ENCODE data around the gene KCNJ12. TPM values are rescaled to one million over a fixed set of nuclear protein-coding genes. Genes with fewer than 3 reads are reported as not detected.
"Not testable (repeated sequence)": the region's sequence is repeated elsewhere in the genome, so short reads cannot be mapped to it uniquely, and the experiment has no call there.

KCNJ12 gene
- total RNA-seq, 1 donor from 2014 or later, result 3.1 TPM

- DNase-seq, result not testable (repeated sequence)
These were observed 26.7 kb upstream of the KCNJ12 start for GRCh38 chr17:21349358-21350050.

DNA sequence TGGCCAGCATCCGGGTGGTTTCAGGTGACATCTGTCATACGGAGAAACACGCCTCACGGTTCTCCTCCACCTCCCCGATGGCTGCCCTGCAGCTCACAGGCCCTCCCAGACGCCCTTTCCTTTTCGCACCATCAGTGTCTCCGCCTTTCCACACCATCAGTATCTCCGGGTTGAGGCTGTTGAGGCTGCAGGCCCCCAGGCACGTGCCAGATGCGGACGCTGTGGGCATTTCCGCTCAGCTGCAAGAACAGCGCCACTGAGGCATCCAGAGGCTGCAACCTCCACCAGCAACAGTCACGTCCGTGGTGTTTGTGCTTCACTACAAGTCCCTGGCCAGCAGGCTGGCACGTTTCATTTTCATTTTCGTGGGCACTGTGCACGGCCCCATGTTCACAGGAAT, 25.7 kb upstream of the KCNJ12 start:
- not testable (repeated sequence) for DNase-seq

- no peak for DNase-seq
These were observed 24.6 kb upstream of the KCNJ12 start for GRCh38 chr17:21351366-21352065.

- DNase-seq, result no peak
These were observed 23.8 kb upstream of the KCNJ12 start for GRCh38 chr17:21352221-21352980.

GRCh38 chr17:21352981-21353265, 23.2 kb upstream of the KCNJ12 start:
- no peak for DNase-seq

- no peak for DNase-seq
These were observed 22.7 kb upstream of the KCNJ12 start for GRCh38 chr17:21353326-21354010.

DNA sequence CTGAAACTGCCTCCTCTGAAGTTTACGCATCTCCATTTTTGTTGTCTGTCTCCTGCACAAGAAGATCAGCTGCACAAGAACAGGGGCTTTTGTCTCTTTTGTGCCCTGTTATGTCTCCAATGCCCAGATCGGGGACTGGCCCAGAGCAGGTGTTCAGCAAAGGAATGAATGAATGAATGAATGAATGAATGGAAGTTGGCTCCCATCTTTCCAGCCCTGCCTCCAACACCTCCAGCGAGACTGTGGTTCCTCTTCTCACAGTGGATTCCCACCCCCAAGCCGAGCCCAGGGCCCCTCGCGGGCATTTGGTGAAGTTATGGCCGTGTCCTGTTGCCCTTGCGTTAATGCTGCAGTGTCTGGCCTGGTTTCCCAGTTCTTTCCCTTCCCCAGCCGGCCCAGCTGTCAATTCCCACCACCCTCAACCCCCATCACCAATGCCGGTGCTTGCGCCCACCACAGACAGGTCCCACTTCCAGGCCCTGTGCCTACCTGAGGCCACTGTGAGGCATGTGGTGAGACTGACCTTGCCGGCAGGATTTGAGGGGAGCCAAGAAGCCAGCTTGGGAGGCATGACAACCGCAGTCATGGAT, 21.3 kb upstream of the KCNJ12 start:
- DNase-seq, result no peak

DNA sequence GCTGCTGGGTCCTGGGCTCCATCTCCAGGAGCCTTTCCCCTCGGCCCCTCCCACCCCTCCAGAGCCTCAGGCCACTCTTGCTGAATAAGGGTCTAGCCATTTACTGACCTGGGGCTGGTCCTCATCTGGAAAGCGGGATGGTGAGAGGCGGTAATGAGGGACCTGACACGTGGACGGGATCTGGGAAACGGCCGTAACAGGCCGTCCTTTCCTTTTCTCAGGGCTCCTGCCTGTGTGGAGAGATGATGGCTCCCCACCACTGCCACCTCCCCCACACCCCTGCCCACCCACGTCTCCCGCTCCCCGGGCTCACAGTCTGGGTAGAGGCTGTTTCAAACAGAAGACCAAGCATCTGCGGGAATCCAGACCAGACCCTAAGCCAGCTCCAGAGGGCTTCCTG, 20.6 kb upstream of the KCNJ12 start:
- DNase-seq, result no peak

GRCh38 chr17:21356537-21357127, 19.5 kb upstream of the KCNJ12 start:
- DNase-seq, result no peak

- DNase-seq, result no peak
These were observed 18.9 kb upstream of the KCNJ12 start for GRCh38 chr17:21357281-21357680.

GRCh38 chr17:21357696-21358656, 18.2 kb upstream of the KCNJ12 start:
- no peak for DNase-seq

DNA sequence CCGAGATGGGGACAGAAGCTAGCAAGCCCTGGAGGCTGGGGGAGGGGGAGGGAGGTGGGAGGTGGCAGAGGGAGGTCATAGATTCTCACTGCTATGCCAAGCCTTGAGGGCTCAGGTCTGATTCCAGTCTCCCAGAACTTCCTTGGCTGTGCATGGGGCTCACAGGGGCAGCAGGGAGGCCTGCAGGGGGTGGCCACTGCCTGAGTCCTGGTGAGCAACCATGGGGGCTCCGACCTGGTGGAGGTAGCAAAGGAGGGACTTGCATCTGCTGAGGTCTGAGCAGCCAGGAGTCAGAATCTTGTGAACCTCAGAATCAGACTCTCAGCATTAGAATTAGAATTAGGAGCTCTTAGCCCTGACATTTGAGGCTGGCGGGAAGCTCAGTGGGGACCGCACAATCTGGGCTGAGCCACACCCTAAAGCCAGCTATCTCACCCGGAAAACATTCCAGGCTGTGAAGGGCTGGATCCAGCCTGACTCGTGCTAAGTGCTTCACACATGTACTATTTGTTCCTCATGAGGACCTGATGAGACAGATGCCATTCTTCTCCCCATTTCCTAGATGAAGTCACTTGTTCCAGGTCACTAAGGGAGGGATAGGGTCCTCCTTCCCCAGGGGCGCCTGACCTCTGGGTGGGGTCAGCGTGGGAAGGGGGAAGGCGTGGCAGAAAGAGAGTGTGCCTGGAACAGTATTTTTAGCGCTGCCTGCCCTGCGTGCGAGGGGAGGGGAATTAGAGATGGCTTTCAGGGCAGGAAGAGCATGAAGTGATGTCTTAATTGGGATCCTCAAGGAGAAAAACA, 17.3 kb upstream of the KCNJ12 start:
- DNase-seq, result peak; percentile 37

DNA sequence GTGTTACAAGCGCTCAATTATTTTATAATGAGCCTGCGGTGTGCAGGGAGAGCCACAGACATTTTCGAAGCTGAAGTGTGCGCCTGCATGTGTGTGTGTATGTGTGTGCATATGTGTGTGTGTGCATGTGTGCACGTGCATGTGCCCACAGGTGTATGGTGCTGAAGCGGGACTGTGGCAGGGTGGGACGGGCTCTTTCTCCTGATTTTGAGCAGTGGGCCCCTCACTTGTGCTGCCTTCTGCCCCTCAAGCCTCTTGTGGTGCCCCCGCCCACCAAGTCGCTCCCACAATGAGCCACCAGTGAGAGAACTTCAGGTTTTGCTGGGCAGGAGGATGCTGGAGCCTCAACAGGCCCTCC, 16.7 kb upstream of the KCNJ12 start:
- no peak for DNase-seq

DNA sequence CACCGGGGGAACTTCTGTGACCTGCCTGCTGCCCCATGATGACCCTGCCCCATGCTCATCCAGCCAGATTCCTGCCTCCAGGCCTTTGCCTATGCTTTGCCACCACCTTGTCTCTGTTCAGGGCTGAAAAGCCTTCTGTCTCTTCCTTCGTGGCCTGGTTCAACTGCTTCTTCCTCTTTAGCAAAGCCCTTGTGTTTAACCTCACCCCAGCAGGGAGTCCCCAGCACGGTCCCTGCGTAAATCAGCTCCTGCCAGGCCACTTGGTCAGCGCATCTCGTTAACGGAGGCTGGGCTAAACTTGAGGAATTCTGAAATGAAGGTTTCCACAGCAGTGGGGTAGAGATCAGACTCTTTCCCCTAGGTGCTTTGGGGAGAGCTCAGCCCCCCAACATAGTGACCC, 16.1 kb upstream of the KCNJ12 start:
- DNase-seq, result no peak

GRCh38 chr17:21361020-21361809, 14.9 kb upstream of the KCNJ12 start:
- DNase-seq, result no peak

- DNase-seq, result no peak
These were observed 13.7 kb upstream of the KCNJ12 start for GRCh38 chr17:21362331-21362931.

- no peak for DNase-seq
These were observed 12.1 kb upstream of the KCNJ12 start for GRCh38 chr17:21363776-21364642.

DNA sequence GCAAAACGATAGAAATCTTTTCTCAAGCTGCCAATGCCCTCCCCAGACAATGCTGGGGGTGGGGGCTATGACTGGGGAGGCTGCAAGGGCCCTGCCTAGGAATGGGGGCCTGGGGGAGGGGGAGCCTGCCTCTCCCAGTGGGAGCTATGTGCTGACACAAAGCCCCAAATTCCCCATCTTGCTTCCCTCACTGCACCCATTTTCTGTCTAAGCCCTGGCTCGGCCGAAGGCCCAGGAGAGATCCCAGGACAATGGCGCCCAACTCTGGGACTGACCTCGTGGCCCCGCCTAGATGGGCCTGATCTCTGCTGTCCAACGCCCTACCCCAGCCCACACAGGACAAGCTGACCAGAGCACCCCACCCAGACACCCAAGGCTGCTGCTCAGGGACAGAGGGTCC, 11.1 kb upstream of the KCNJ12 start:
- DNase-seq, result no peak

Data from skin of body (tissue), 2 donors.